Loucy (cell line): Measurements from ENCODE around the gene FLII.
"Not testable (repeated sequence)": the region's sequence is repeated elsewhere in the genome, so short reads cannot be mapped to it uniquely, and the experiment has no call there.

Experiments
- H2AFZ ChIP-seq: fragments of 200-600 bp; sonication (generic); 2 replicates; pipeline ENCODE4 v1.6.0; 2016; ENCODE audit warnings: antibody characterized with exemption, mild to moderate bottlenecking, low read length, moderate library complexity
- H3F3A ChIP-seq: fragments of 200-600 bp; 2 replicates; pipeline ENCODE4 v1.6.0; 2016; ENCODE audit warnings: antibody characterized with exemption, low read depth, mild to moderate bottlenecking
- H3K27me3 ChIP-seq: fragments of 200-600 bp; sonication (generic); 2 replicates; pipeline ENCODE4 v1.6.1; 2014; ENCODE audit warnings: low read length, mild to moderate bottlenecking; ENCODE audit not compliant: insufficient read depth, poor library complexity, severe bottlenecking
- H3K36me3 ChIP-seq: fragments of 200-600 bp; sonication (generic); 2 replicates; pipeline ENCODE4 v1.6.1; 2016; ENCODE audit warnings: low read length; ENCODE audit not compliant: insufficient read depth
- H3K4me1 ChIP-seq: fragments of 200-600 bp; sonication (generic); 2 replicates; pipeline ENCODE4 v1.5.1; 2014; ENCODE audit warnings: low read length, mild to moderate bottlenecking; ENCODE audit not compliant: insufficient read depth, poor library complexity, severe bottlenecking
- H3K4me2 ChIP-seq: fragments of 200-600 bp; sonication (generic); 2 replicates; pipeline ENCODE4 v1.6.0; 2014; ENCODE audit warnings: antibody characterized with exemption, low read length, low read depth, mild to moderate bottlenecking; ENCODE audit not compliant: poor library complexity, severe bottlenecking
- H3K4me3 ChIP-seq: fragments of 200-600 bp; sonication (generic); 2 replicates; pipeline ENCODE4 v1.5.1; 2014; ENCODE audit warnings: low read length, mild to moderate bottlenecking, mixed read lengths; ENCODE audit not compliant: poor library complexity, severe bottlenecking
- H3K79me2 ChIP-seq: fragments of 200-600 bp; sonication (generic); 2 replicates; pipeline ENCODE4 v1.6.1; 2014; ENCODE audit warnings: low read length; ENCODE audit not compliant: insufficient read depth
- H3K9ac ChIP-seq: fragments of 200-600 bp; sonication (generic); 2 replicates; pipeline ENCODE4 v1.6.0; 2014; ENCODE audit warnings: mild to moderate bottlenecking, low read depth, low read length, moderate library complexity; ENCODE audit not compliant: poor library complexity, severe bottlenecking
- H3K9me2 ChIP-seq: fragments of 200-600 bp; sonication (generic); replicated peaks from 2 replicates; pipeline ENCODE4 v1.6.1; 2016; ENCODE audit warnings: low read depth, low read length, mixed read lengths
- H3K9me3 ChIP-seq: fragments of 200-600 bp; sonication (generic); 2 replicates; pipeline ENCODE4 v1.6.1; 2014; ENCODE audit warnings: mild to moderate bottlenecking, antibody characterized with exemption, low read length, low read depth; ENCODE audit not compliant: insufficient read depth
- H4K20me1 ChIP-seq: fragments of 200-600 bp; sonication (generic); 2 replicates; pipeline ENCODE4 v1.6.0; 2014; ENCODE audit warnings: antibody characterized with exemption, low read length, mild to moderate bottlenecking; ENCODE audit not compliant: insufficient read depth, poor library complexity, severe bottlenecking
- EZH2phosphoT487 ChIP-seq: fragments of 200-600 bp; IDR thresholded peaks from 2 replicates; pipeline ENCODE4 v1.6.1; 2018; ENCODE audit warnings: antibody characterized with exemption, mild to moderate bottlenecking, moderate library complexity, borderline replicate concordance
- TF ChIP-seq, protein P1 (sequence below): fragments of 200-600 bp; sonication (generic); conservative IDR thresholded peaks from 2 replicates; pipeline ENCODE4 v1.5.1; 2014; ENCODE audit warnings: mild to moderate bottlenecking, antibody characterized with exemption, low read length

The FLII gene

DNA sequence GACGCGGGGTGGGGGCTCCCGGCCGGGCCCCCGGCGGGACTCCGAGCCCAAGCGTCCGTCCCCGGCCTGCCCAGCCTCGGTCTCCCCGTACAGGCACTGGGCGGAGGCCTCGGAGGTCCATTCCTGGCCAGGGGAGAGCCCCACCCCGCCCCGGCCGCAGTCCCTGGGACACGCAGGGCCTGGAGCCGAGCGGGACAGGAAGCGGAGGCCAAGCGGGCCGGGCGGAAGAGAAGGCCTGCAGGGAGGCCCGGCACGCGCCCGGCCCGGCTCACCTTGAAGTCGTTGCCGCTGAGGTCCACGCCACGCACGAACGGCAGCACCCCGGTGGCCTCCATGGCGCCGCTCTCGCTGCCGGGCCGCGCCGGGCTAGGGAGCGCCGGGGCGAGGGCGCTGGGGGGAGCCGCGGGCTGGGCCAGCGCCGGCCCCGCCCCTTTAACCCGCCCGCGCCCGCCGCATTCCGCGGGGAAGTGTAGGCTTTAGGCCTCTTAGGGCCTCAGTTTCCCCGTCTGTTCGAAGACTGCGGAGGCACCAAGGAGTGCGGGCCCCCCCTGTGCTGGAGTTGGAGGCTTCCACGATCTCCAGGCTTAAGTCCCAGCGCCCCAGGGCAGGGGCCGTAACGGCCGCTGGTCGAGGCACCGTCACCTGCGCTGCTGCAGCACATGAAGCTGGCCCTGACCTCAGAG lies at the start of gene FLII:
Gene FLII, minus strand, starts transcription at position 383 of the 683 bp plus-strand sequence. Its CDS starts 48 bp downstream, at position 335.
- peaks cover 16% of the 10 kb centered on the region; the same call in 1 of the 2 replicates for H3K36me3 ChIP-seq
- H3K9me3 ChIP-seq, result no peaks in the 10 kb centered on the region
- TF ChIP-seq, protein P1, sequence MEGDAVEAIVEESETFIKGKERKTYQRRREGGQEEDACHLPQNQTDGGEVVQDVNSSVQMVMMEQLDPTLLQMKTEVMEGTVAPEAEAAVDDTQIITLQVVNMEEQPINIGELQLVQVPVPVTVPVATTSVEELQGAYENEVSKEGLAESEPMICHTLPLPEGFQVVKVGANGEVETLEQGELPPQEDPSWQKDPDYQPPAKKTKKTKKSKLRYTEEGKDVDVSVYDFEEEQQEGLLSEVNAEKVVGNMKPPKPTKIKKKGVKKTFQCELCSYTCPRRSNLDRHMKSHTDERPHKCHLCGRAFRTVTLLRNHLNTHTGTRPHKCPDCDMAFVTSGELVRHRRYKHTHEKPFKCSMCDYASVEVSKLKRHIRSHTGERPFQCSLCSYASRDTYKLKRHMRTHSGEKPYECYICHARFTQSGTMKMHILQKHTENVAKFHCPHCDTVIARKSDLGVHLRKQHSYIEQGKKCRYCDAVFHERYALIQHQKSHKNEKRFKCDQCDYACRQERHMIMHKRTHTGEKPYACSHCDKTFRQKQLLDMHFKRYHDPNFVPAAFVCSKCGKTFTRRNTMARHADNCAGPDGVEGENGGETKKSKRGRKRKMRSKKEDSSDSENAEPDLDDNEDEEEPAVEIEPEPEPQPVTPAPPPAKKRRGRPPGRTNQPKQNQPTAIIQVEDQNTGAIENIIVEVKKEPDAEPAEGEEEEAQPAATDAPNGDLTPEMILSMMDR, result no peak
- TF ChIP-seq EZH2phosphoT487, result no peak
- no peaks in the 10 kb centered on the region for H3K9me2 ChIP-seq
- peak within 1 kb of the TSS; percentile 93 for H3K4me3 ChIP-seq
- peak within 1 kb of the TSS; percentile 84 for H3K9ac ChIP-seq
- H3K79me2 ChIP-seq, result peaks cover 40% of the 10 kb centered on the region
- peak within 1 kb of the TSS; percentile 80 for H3K4me2 ChIP-seq
- H3K4me1 ChIP-seq, result peaks cover 27% of the 10 kb centered on the region
- no peaks in the 10 kb centered on the region for H3K27me3 ChIP-seq
- H3F3A ChIP-seq, result no peaks in the 10 kb centered on the region
- H4K20me1 ChIP-seq, result peaks cover 25% of the 10 kb centered on the region
- H2AFZ ChIP-seq, result peak within 1 kb of the TSS; percentile 99

DNA sequence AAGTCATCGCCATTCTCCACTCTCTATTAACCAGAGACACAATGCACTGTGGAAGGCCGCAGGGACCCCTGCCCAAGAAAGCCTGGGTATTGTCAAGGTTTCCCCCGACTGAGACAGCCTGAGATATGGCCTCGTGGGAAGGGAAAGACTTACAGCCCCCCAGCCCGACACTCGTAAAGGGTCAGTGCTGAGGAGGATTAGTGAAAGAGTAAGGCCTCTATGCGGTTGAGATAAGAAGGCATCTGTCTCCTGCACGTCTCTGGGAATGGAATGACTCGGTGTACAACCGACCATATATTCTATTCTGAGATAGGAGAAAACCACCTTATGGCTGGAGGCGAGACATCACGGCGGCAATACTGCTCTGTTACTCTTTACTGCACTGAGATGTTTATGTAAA lies 44.7 kb upstream of the FLII start:
- not testable (repeated sequence) for H3K4me1 ChIP-seq, H3K4me3 ChIP-seq, H3K27me3 ChIP-seq, H4K20me1 ChIP-seq, H3K9ac ChIP-seq, H3K9me2 ChIP-seq, H2AFZ ChIP-seq, H3F3A ChIP-seq, H3K9me3 ChIP-seq, H3K79me2 ChIP-seq, H3K4me2 ChIP-seq
- H3K36me3 ChIP-seq, result peaks cover 75% of the 10 kb centered on the region

GRCh38 chr17:18300725-18301480 lies 42.4 kb upstream of the FLII start:
- no peaks in the 10 kb centered on the region for H3K4me1 ChIP-seq
- no peaks in the 10 kb centered on the region for H3K9me3 ChIP-seq
- no peak for TF ChIP-seq EZH2phosphoT487
- TF ChIP-seq, protein P1, result no peak
- no peak overlapping the region for H3K4me3 ChIP-seq
- no peak overlapping the region for H3K9ac ChIP-seq
- no peaks in the 10 kb centered on the region for H3K79me2 ChIP-seq
- H3F3A ChIP-seq, result no peaks in the 10 kb centered on the region
- H3K36me3 ChIP-seq, result peaks cover 62% of the 10 kb centered on the region; the same call in 1 of the 2 replicates
- H3K27me3 ChIP-seq, result no peaks in the 10 kb centered on the region
- no peaks in the 10 kb centered on the region for H4K20me1 ChIP-seq
- no peak overlapping the region for H2AFZ ChIP-seq
- no peak overlapping the region for H3K4me2 ChIP-seq
- no peaks in the 10 kb centered on the region for H3K9me2 ChIP-seq

- peaks cover 59% of the 10 kb centered on the region; the same call in 1 of the 2 replicates for H3K36me3 ChIP-seq
- not testable (repeated sequence) for H3K9me2 ChIP-seq, H2AFZ ChIP-seq, H3F3A ChIP-seq, H4K20me1 ChIP-seq, H3K9me3 ChIP-seq, H3K4me2 ChIP-seq, H3K9ac ChIP-seq, H3K27me3 ChIP-seq, H3K4me3 ChIP-seq, H3K79me2 ChIP-seq, H3K4me1 ChIP-seq
Measured at GRCh38 chr17:18298061-18298460, 39.5 kb upstream of the FLII start.
